Measurements from ENCODE around the gene MED8.
A peak's percentile ranks its signal among the peaks of the same experiment; 100 is the strongest.
"Not testable (repeated sequence)": the region's sequence is repeated elsewhere in the genome, so short reads cannot be mapped to it uniquely, and the experiment has no call there.

The MED8 gene

DNA sequence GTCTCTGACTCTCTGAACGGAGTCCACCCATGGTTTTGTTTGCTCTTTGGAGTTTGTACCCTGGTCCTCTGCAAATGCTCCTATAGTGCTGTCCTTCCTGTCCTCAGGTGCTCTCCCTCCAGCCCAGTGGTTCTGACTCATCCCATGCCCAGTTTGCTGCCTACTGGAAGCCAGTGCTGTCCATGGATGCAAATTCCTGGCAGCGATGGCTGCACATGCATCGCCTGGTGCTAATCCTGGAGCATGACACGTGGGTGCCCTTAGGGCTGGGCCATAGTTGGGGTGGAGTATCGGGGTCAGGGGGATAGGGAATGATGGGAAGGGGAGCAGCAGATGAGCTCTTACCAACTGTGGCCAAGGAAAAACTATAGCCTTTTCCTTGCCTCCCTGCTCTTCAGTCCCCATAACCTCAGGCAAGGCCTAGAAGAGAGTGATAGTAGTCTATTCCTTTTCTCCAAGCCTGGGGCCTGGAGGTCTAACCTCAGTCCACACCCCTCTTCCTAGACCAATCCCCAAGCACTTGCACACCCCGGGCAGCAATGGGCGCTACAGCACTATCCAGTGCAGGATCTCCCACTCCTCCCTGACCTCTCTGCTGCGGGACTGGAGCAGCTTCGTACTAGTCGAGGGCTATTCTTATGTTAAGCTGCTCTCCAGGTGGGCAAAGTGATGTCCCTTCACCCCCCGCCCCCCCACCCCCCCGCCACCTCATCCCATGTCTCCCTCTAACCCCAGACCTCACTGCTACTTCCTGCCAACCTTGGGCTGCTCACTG, 32.6 kb upstream of the MED8 start:
- DNase-seq (ENCODE audit: low spot score) = no peak

DNA sequence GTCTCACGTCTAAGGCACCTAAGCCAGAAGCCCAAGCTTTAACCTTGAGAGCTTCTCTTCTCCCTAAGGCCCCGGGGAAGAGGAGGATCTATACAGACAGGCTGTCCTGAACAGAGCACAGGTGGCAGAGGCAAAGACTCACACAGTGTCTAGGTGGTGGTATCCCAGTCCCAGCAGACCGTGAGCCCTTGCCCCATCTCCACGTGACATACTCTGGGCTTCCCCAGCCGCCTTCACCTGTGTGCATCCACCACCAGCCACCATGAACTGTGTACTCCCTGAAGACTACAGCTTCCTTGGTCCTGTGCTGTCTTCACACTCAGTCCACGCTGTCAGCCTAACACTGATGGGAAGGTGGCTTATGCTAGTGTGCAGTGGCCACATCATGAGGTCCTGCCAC, 31.8 kb upstream of the MED8 start:
- DNase-seq (ENCODE audit: low spot score) = no peak

DNA sequence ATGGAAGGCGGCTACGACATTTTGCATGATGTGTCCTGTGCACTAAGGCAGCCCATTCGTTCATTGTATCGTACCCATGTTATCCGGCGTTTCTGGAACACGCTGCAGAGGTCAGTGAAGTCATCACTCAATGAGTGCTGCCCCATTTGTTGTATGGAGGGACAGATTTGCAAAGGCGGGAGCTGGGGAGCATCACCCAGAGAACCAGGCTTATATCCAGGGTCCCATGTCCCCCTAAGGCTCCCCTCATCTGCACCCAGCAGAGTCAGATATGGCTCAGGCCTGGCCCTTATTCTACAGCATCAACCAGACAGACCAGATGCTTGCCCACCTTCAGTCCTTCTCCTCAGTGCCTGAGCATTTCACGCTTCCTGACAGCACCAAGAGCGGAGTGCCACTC, 31.3 kb upstream of the MED8 start:
- DNase-seq (ENCODE audit: low spot score) = no peak

DNA sequence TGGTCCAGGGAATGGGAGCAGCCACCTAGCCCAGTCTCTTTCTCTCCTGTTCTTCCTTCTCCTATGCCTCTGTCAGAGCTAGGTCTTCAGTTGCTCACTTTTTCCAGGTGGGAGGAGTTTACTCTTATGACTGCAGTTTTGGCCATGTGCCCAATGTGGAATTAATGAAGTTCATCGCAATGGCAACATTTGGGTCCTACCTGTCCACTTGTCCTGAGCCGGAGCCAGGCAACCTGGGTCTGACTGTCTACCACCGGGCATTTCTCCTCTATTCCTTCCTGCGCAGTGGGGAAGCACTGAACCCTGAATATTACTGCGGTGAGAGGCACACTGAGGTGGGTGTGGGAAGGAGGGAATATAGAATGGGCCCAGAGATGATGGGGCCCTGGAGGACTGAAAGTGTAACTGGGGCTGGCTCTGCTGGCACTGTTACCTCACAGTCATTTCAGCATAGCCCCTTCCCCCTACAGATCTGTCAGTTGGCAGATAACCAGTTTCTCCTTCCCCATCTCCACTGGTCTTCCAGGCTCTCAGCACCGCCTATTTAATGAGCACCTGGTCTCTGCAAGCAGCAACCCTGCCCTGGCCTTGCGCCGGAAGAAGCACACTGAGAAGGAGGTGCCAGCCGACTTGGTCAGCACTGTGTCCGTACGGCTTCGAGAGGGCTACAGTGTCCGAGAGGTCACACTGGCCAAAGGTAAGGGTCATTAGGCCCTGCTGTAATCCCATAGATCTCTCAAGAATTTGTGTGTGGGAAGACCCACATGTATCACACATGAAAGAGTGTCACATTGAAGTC, 30.2 kb upstream of the MED8 start:
- no peak for DNase-seq (ENCODE audit: low spot score)

DNA sequence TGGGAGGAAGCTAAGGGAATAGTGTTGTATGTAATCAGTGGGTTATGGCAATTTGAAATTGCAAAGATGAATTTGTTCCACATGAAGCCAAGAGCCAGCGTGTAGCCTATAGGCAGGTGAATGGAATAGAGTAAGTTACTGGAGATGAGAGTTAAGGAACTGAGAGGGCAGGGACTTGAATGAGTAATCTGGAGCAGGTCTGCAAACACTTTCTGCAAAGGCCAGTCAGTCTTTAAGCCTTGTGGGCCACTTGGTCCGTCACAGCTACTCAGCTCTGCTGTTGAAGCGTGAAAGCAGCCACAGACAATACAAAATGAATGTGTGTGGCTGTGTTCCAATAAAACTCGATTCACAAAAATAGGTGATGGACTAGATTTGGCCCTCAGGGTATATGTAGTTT, 29.3 kb upstream of the MED8 start:
- DNase-seq (ENCODE audit: low spot score) = no peak

DNA sequence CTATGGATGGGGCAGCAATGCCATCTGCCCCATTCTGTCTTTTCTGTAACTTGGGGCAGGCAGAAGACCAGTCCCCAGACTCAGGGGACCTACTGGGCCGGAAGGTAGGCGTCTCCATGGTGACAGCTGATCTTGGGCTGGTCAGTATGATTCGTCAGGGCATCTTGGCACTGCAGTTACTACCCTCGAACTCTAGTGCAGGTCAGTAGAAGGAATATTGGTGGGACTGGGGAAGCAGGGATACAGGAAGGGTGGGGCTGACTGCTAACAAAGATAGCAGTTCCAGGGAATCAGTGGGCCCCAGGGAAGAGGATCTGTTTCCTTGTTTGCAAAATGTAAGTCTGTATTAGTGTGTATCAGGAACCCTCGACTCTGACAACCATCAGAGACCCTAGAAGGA, 26.3 kb upstream of the MED8 start:
- DNase-seq (ENCODE audit: low spot score) = no peak

DNA sequence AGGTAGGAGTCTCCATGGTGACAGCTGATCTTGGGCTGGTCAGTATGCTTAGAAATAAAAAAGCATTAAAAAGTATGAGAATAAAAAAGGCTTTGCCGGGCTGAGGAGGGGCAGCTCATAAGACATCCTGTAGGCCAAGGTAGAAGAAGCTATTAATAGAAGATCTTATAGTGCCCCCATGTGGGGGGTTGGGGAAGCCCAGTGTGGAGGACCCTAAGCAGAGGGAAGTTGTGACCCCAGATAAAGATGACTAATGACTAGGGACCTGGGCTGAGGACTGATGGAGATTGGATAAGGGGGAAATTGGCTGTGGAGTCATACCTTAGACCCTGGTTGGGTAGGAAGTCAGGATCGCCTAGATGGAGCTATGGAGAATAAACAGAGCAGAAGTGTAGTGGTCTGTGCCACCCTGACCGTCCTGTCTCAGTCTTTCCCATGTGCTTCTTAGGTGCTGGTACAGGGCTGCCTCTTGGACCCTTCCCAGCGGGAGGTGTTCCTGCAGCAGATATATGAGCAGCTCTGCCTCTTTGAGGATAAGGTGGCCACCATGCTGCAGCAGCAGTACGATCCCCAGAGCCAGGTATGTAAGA, 25.1 kb upstream of the MED8 start:
- DNase-seq (ENCODE audit: low spot score) = peak; percentile 67

DNA sequence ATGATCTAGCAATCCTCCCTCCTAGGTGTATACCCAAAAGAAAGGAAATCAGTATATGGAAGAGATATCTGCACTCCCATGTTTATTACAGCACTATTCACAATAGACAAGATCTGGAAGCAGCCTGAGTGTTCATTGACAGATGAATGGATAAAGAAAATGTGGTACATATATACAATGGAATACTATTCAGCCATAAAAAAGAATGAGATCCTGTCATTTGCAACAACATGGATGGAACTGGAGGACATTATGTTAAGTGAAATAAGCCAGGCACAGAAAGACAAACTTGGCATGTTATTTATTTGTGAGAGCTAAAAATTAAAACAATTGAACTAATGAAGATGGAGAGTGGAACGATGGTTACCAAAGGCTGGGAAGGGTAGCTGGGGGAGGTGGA, 23.8 kb upstream of the MED8 start:
- not testable (repeated sequence) for DNase-seq (ENCODE audit: low spot score)

DNA sequence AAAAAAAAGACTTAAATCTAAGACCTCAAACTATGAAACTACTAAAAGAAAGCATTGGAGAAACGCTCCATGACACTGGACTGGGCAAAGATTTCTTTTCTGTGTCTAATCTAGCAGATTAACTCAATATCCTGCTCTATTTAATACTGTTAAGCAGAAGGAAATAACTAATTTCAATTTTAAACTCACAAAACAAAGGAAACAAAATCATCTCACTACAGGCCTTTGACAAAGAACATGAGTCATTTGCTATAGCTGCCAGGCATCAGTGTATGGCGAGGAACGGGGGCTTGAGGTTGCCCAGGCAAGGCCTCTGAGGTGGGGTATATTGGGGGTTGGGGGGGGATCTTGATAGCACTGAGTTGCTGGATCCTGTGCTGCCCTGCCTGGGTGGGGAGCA, 21.0 kb upstream of the MED8 start:
- no peak for DNase-seq (ENCODE audit: low spot score)

DNA sequence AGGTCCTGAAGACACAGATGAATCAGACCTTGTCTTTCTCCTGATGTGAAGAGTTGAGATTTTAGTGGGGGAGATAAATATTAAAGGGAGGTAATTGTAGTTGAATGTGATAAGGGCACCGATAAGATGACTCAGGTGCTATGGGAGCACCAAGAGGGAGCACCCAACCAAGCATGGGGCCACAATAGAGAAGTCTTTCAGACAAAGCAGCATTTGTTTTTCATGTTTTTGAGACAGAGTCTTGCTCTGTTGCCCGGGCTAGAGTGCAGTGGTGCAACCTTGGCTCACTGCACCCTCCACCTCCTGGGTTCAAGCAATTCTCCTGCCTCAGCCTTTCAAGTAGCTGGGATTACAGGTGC, 16.3 kb upstream of the MED8 start:
- DNase-seq (ENCODE audit: low spot score) = no peak

DNA sequence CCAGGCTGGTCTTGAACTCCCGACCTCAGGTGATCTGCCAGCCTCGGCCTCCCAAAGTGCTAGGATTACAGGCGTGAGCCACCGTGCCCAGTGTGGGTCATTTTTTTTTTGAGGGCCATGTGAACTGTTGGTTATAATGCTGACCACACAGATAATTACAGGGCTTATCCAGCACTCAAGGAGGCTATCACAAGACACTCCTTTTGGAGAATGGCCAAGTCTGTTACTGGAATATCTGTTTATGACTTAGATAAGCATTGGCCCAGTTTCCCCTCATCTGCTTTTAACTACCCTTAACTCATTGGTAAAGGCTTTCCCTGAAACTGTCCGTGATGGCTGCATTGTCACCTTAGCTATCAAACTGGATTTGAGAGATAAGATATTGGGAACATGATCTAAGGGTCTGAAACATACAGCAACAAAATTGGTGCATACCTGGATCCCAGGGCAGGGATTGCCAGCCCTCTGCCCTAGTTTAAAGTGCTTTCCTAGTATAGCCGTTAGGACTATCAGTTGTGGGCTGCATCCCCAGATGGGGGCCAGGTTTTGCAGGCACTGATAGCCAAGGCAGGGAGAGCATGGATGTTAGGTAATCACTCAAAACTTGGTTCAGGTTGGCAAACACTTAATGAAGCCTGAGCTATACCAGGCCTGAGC, 15.7 kb upstream of the MED8 start:
- DNase-seq (ENCODE audit: low spot score) = no peak

DNA sequence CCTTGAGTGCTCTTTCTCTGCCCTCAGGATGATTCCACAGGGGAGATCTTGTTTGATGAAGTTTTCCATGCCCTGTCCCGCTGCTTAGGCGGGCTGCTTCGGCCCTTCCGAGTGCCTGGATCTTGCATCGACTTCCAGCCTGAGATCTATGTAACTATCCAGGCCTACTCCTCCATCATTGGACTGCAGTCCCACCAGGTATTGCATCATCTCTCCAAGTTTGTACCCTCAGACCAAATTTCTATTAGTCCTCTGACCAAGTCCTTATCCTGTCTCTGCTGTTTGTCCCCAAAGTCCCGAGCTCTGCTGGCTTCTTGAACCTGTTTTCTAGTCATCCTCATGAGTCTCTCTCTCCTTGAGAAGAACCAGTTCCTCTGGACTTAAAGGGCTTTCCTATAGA, 14.8 kb upstream of the MED8 start:
- DNase-seq (ENCODE audit: low spot score) = no peak

DNA sequence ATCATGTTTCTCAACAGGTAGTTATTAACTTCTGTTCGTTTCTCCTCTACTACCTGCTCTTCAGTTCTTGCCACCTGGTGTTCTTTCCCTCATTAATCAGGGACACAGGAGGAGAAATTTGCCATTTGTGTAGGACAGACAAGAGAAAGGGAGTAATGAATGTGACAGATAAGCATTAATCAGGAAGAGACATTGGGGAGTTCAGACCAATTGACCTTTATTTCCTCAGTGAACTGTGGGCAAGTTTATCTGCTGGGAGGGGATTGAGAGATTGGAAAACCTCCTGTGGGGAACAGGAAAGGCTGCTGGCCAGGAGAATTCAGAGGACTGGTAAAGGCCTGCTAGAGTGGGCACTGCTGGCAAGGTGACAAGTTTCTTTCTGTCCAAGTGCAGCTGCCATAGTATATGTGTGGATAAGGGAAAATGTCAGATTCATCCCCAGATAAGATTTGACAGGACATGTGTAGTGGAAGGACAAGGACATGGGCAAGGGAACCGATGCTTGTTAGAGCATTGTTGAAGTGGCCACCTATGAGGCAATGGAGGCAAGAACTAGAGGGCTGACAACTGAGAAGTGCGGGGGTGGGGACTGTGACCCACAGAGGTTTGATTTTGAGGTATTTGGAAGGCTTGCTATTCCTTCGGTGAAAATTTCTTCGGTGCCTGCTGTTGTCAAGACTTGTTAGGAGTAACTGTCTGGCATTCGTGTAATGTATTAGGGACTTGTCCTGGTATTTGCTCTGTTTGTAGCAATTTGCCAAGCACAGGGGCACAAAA, 12.7 kb upstream of the MED8 start:
- no peak for DNase-seq (ENCODE audit: low spot score)

DNA sequence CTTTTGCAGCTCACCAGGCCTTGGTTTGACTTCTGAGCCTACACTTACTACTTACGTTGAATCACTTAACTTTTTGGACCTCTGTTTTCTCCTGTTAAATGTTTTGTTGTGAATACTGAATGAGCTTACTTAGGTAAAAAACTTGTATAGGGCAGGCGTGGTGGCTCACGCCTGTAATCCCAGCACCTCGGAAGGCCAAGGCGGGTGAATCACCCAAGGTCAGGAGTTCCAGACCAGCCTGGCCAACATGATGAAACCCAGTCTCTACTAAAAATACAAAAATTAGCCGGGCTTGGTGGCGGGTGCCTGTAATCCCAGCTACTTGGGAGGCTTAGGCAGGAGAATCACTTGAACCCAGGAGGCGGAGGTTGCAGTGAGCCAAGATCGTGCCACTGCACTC, 10.8 kb upstream of the MED8 start:
- DNase-seq (ENCODE audit: low spot score) = not testable (repeated sequence)

DNA sequence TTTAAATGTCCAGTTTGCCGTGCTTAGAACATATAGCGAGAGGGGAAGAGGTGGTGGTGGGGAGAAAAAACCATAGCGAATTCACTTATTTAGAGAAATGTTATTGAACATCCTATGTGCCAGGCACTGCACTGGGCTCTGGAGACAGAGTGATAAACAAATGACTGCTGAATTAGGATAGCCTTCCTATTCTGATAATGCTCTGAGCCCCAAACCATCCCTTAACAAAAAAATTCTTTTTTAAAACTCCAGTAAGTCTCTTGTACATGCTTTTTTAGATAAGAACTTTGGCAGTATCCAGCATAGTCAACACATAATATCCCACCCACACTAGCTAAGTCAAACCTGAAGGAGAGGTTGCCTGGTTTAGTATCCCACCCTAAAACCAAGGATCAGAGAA, 8.6 kb upstream of the MED8 start:
- DNase-seq (ENCODE audit: low spot score) = no peak

DNA sequence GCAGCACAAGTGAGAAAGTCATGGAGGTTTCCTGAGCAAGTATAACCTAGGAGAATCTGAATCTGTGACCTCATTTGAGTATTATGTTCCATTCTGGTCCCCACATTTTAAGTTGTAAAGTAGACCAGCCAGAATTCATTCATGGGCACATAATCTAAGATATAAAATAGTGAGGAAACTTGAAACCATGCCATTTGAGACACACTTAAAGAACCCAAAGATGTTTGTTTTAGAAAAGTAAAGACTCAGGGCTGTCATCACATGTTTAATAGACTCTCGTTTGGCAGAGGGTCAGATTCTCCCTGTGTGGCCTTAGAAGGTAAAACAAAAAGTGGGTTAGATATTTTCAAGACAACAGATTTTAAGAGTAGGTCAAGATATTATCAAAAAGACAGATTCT, 6.5 kb upstream of the MED8 start:
- no peak for DNase-seq (ENCODE audit: low spot score)

DNA sequence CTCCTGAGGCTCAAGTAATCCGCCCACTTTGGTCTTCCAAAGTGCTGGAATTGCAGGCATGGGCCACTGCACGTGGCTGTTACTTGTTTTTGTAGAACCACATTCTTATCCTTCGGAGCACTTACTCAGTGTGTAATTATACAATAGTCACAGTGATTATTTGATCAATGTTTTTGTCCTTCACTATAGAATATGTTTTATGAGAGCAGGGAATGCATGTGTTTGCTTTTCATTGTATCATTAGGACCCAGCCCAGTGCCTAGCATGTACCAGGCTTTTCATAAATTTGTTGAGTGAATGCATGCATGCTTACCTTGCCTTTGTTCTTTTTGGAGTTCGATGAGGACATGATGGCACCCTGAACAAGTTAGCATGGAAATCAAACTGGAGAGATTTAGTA, 5.9 kb upstream of the MED8 start:
- DNase-seq (ENCODE audit: low spot score) = no peak

DNA sequence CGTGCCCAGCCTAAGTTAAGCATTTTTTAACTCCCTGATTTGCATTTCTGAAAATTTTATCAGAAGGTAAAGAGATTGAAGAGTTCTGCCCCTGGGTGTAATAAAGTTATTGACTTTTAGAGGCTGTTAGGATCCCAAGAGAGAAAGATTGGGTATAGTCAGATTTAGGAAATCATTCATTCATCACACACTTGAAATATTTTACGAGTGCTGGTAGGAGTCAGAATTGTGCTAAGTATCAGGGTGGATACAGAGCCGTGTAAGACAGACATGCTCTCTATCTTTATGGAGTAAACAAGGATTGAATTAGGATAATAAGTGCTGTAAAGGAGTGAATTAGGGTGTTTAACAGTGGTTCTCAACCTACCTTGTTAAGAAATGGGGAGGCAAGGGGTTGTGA, 3.1 kb upstream of the MED8 start:
- DNase-seq (ENCODE audit: low spot score) = no peak

DNA sequence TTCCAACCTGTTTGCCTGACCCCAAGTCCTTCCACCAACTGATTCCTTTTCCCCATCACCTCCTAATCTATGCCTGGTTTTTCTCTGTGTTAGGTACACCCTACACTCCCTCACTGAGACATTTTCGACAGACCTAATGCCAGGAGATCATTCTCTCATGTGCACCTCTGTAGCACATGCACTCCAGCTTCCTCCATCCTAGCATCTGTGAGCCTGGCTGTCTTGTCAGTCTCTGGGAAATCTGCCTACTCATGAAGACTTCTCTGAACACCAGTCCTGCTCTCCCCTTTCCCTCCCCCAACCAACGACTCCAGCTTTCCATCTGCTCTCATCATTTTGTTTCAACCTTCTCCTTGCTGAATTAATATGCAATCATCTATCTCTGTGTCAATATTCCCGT, 987 bp downstream of the MED8 start:
- DNase-seq (ENCODE audit: low spot score) = no peak

DNA sequence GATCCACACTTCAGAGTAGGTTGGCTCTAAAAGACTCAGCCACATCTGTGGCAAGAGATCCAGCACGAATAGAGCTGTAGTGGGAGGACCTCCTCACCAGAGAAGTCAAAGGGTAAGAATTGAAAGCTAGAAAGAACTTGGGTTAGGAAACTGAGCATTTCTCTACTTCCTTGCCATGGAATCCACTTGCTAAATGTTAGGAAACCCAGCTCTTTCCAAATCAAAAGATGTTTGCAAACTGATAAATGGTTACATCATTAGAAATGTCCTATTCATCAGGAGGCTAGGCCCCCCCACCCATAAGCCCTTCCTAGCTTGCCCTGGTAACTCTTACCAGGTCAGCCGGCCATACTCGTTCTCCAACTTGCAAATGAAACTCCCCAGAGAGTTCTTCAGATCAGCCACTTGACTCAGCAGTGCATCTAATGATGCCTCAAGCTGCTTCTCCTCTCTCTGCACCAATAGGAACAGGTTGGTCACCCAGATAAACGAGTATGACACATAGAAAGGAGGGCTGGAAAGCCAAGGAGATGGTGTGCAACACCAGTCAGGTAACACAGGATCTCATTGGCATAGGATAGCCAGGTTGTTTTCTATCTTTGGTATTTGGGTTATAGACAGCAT, 1.5 kb downstream of the MED8 start:
- DNase-seq (ENCODE audit: low spot score) = no peak

DNA sequence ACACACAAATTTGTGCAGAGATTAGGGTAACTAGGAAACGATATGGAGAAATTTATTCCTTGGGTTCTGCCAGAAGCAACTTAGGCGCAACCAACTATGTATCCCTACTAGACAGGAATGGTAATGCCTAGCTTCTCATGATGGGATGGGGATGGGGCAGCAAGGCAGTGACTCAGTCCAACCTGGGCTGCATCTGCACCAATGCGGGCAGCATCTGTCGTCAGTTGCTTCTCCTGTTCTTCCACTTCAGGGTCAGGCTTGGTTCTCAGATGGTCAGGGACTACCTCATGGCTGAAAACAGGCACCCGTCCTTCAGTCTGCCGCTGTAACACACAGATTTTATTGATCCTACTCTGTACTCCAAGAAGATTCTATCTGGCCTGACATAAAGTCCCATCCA, 2.9 kb downstream of the MED8 start:
- no peak for DNase-seq (ENCODE audit: low spot score)

DNA sequence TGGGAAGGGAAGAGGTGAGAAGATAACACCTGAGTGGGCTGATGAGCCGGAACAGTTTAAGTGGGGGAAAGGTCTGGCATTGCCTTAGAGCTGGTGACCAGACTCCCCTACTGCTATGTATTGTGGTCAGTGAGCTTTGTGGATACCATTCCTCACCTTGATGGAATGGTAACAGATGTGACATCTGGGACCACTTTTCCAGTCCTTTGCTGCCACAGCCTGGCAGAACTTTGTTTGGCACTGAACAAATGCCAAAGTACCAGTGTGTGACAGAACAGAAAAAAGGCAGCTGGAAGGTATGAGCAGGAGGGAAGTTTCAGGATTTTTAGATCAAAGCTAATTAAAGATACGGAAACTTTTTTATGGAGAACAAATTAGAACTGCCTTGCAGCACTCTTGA, 6.2 kb downstream of the MED8 start:
- no peak for DNase-seq (ENCODE audit: low spot score)

Data from HuH-7 (cell line).